ENCODE measurements around the gene HENMT1.

DNA sequence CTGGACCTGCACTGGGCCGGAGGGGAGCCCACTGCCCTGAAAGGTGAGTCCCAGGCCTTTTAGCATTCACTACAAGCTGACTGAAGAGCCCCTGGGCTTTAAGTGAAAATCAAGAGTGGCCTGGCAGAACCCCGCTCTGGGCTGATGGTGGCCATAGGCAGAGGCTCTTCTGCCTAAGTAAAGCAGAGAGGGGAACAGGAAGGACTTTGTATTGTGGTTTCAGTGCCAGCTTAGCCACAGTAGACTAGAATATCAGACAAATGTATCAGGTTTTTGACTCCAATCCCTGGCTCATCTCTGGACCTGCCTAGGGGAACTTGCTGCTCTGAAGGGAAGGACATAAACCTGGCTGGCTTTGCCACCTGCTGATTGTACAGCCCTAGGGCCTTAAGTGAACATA is 10.2 kb upstream of the HENMT1 start:
- TF ChIP-seq POLR2A (IDR thresholded peaks at IDR 0.05; ENCODE audit: low read depth, low read length) (no peak), TAF1 (IDR thresholded peaks at IDR 0.05; ENCODE audit: borderline replicate concordance, low read depth, low read length) (no peak), POLR2AphosphoS5 (IDR thresholded peaks at IDR 0.05; ENCODE audit: low read depth, low read length) (no peak)
